HEK293 (cell line): Measurements from ENCODE around the gene SHC3.

Experiments used
- CTCF ChIP-seq: fragments of 450-650 bp; formaldehyde crosslinking; IDR thresholded peaks from 2 replicates; pipeline ENCODE4 v1.5.1; 2016; ENCODE audit warnings: missing biosample characterization, missing genetic modification characterization
- REST ChIP-seq: fragments of 450-650 bp; formaldehyde crosslinking; IDR thresholded peaks from 2 replicates; pipeline ENCODE4 v1.5.1; 2016; ENCODE audit warnings: missing biosample characterization, missing genetic modification characterization
- ZBTB21 ChIP-seq: fragments of 450-650 bp; formaldehyde crosslinking; IDR thresholded peaks from 2 replicates; pipeline ENCODE4 v1.5.1; 2017; ENCODE audit warnings: missing biosample characterization, missing genetic modification characterization
- ZBTB26 ChIP-seq: fragments of 450-650 bp; formaldehyde crosslinking; optimal IDR thresholded peaks from 2 replicates; pipeline ENCODE3; 2016; ENCODE audit warnings: missing biosample characterization, mild to moderate bottlenecking, missing genetic modification characterization
- ZNF223 ChIP-seq: fragments of 450-650 bp; formaldehyde crosslinking; IDR thresholded peaks from 2 replicates; pipeline ENCODE4 v1.5.1; 2016; ENCODE audit warnings: missing biosample characterization, missing genetic modification characterization
- ZNF626 ChIP-seq: fragments of 450-650 bp; sonication (Bioruptor Pico); formaldehyde crosslinking; IDR thresholded peaks from 2 replicates; pipeline ENCODE4 v1.5.1; 2018; ENCODE audit warnings: missing biosample characterization, missing genetic modification characterization, inconsistent platforms
- ZNF704 ChIP-seq: fragments of 450-650 bp; formaldehyde crosslinking; IDR thresholded peaks from 2 replicates; pipeline ENCODE4 v1.5.1; 2016; ENCODE audit warnings: missing biosample characterization, missing genetic modification characterization

GRCh38 chr9:89022902-89023301, 155.7 kb downstream of the SHC3 start:
- TF ChIP-seq ZNF626 (tag by site-specific recombination) (no peak), ZNF704 (tag by site-specific recombination) (no peak), REST (tag by site-specific recombination) (no peak), ZBTB26 (tag by site-specific recombination) (no peak), ZBTB21 (tag by site-specific recombination) (no peak), ZNF223 (tag by site-specific recombination) (no peak), CTCF (tag by site-specific recombination) (no peak)
